ENCODE data around the gene ZFAND3. TPM values are rescaled to one million over a fixed set of nuclear protein-coding genes. Genes with fewer than 3 reads are reported as not detected.
"Not testable (repeated sequence)": the region's sequence is repeated elsewhere in the genome, so short reads cannot be mapped to it uniquely, and the experiment has no call there.

Gene ZFAND3
- polyA plus RNA-seq, 1 experiment: 15.5 TPM

DNA sequence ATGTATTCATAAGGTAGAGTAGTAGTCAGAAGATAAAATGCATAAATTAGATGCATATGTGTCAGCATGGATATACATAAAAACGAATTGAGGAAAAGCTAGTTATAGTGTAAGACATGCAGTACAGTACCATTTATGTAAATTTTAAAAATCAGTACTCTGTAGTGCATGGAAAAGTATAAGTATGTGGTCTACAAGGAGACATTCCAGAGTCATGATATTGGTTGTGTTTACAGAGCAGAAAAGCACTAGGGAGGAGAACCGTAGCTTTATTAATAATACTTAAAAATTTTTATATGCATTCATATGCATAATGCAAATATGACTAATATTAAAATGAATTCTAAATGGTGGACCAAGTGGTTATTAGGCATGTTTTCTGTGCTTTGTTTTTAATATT is 220.0 kb downstream of the ZFAND3 start:
- Histone ChIP-seq H3K9me3 (ENCODE audit: control insufficient read depth, insufficient read depth, low read length) (no peaks in the 10 kb centered on the region), H3K27ac (ENCODE audit: low read depth, low read length) (no peak overlapping the region), H3K27me3 (ENCODE audit: control insufficient read depth, insufficient read depth, low read length) (no peaks in the 10 kb centered on the region), H3K4me3 (ENCODE audit: low read depth, low read length) (no peak overlapping the region)
- DNase-seq (ENCODE audit: low read depth, low spot score): no peak
- CTCF ChIA-PET: interaction anchor here (1.1 to 2.4 kb wide), 2 partner anchors 11 to 455 kb away, joined by 4 to 6 read pairs; no protein-coding TSS in a partner anchor
- POLR2A ChIA-PET: no interaction called here
- TF ChIP-seq, protein P1, sequence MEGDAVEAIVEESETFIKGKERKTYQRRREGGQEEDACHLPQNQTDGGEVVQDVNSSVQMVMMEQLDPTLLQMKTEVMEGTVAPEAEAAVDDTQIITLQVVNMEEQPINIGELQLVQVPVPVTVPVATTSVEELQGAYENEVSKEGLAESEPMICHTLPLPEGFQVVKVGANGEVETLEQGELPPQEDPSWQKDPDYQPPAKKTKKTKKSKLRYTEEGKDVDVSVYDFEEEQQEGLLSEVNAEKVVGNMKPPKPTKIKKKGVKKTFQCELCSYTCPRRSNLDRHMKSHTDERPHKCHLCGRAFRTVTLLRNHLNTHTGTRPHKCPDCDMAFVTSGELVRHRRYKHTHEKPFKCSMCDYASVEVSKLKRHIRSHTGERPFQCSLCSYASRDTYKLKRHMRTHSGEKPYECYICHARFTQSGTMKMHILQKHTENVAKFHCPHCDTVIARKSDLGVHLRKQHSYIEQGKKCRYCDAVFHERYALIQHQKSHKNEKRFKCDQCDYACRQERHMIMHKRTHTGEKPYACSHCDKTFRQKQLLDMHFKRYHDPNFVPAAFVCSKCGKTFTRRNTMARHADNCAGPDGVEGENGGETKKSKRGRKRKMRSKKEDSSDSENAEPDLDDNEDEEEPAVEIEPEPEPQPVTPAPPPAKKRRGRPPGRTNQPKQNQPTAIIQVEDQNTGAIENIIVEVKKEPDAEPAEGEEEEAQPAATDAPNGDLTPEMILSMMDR (IDR thresholded peaks at IDR 0.05; ENCODE audit: low read depth, low read length): no peak

DNA sequence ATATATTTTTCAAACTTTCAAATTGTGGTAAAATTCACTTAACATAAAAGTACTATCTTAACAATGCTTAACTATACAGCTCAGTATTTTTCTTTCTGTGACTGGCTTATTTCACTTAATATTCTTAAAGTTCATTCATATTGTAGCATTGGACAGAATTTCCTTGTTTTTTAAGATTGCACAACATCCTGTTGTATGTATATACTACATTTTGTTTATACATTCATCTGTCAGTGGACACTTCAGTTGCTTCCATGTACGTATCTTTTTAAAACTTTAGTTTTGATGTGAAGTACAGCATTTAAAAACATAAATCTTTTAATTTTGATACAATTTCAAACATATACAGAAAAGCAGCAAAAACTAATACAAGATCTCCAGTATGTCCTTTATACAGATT is 220.7 kb downstream of the ZFAND3 start:
- no peaks in the 10 kb centered on the region for H3K9me3 ChIP-seq (ENCODE audit: control insufficient read depth, insufficient read depth, low read length)
- ChIA-PET CTCF (interaction anchor here (1.1 to 1.4 kb wide), 2 partner anchors 12 to 454 kb away, joined by 4 to 6 read pairs; no protein-coding TSS in a partner anchor), POLR2A (no interaction called here)
- no peak overlapping the region for H3K4me3 ChIP-seq (ENCODE audit: low read depth, low read length)
- TF ChIP-seq, protein P1 (IDR thresholded peaks at IDR 0.05; ENCODE audit: low read depth, low read length): no peak
- no peak for DNase-seq (ENCODE audit: low read depth, low spot score)
- no peaks in the 10 kb centered on the region for H3K27me3 ChIP-seq (ENCODE audit: control insufficient read depth, insufficient read depth, low read length)
- no peak overlapping the region for H3K27ac ChIP-seq (ENCODE audit: low read depth, low read length)

DNA sequence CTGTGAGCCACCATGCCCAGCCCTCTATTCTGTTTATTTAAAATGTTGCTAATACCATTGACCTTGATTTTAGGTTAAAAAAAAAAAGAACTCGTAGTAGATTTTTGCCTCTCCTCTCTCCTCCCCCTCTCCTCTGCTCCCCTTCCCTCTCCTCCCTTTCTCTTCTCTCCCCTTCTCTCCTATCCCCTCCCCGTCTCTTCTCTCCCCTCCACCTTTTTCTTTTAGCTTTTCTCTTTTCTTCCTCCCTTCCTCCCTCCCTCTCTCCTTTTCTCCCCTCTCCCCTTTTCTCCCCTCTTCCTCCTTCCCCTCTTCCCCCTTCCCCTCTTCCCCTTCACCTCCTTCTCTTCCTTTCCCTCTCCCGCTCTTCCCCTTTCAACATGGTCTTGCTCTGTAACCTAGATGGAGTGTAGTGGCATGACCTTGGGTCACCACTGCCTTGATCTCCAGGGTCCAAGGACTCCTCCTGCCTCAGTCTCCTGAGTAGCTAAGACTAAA is 223.8 kb downstream of the ZFAND3 start:
- TF ChIP-seq, protein P1 (IDR thresholded peaks at IDR 0.05; ENCODE audit: low read depth, low read length): no peak
- Histone ChIP-seq H3K4me3 (ENCODE audit: low read depth, low read length) (no peak overlapping the region), H3K27me3 (ENCODE audit: control insufficient read depth, insufficient read depth, low read length) (no peaks in the 10 kb centered on the region), H3K27ac (ENCODE audit: low read depth, low read length) (no peak overlapping the region), H3K9me3 (ENCODE audit: control insufficient read depth, insufficient read depth, low read length) (no peaks in the 10 kb centered on the region)
- no peak for DNase-seq (ENCODE audit: low read depth, low spot score)
- POLR2A ChIA-PET: interaction anchor here (0.6 kb wide), 1 partner anchor 9 kb away, joined by 8 read pairs; no protein-coding TSS in a partner anchor
- CTCF ChIA-PET: interaction anchor here (0.8 to 1.5 kb wide), 2 partner anchors 10 to 451 kb away, joined by 4 to 8 read pairs; no protein-coding TSS in a partner anchor

DNA sequence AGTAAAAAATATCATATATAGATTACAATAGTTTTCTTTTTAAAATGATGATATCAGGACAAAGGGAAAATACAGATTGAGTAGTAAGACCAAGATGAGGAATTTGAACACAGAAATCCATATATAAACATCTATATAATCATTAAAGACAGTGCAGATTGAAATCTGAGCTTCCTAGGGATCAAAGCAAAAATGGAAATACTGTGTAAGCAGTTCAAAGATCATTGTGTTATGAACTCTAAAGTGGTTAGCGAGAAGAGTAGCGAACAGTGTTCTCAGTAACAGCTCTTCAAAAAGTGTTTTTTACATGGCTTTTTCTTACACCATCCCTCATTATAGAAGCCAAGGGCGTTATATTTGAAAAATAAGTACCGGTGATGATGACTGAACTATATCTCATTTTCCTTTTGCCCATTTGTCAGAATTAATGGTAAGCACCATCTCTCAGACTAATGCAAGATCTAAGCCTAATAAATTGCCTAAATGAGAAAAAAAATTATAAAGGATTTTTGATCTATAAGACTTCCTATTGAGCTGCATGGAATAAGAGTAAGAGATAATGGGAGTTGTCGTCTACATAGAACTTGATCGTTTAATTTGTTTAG is 226.3 kb downstream of the ZFAND3 start:
- H3K9me3 ChIP-seq (ENCODE audit: control insufficient read depth, insufficient read depth, low read length): no peaks in the 10 kb centered on the region
- TF ChIP-seq, protein P1 (IDR thresholded peaks at IDR 0.05; ENCODE audit: low read depth, low read length): no peak
- H3K27me3 ChIP-seq (ENCODE audit: control insufficient read depth, insufficient read depth, low read length): no peaks in the 10 kb centered on the region
- no peak overlapping the region for H3K27ac ChIP-seq (ENCODE audit: low read depth, low read length)
- H3K4me3 ChIP-seq (ENCODE audit: low read depth, low read length): no peak overlapping the region
- ChIA-PET POLR2A (no interaction called here), CTCF (interaction anchor here (0.9 to 1.8 kb wide), 3 partner anchors 11 to 448 kb away, joined by 3 to 9 read pairs (median 5); no protein-coding TSS in a partner anchor)
- no peak for DNase-seq (ENCODE audit: low read depth, low spot score)

DNA sequence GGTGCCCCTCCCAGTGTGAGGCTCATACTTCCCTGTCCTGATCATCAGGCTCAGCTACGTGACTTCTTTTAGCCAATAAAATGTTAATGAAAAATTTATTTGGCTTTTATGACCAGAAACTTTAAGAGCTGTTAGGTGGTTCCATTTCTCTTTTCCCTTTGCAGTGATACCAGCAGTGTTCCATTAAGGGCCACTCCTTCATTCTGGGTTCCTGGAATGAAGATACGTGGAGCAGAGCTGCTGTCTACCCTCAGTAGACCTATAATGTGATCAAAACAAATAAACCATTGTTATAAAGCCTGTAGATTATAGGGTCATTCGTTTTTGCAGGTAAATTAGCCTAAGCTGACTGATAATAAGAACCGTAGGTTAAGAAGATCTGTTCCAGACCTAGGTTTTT is 228.0 kb downstream of the ZFAND3 start:
- Histone ChIP-seq H3K4me3 (ENCODE audit: low read depth, low read length) (no peak overlapping the region), H3K27ac (ENCODE audit: low read depth, low read length) (no peak overlapping the region), H3K27me3 (ENCODE audit: control insufficient read depth, insufficient read depth, low read length) (no peaks in the 10 kb centered on the region), H3K9me3 (ENCODE audit: control insufficient read depth, insufficient read depth, low read length) (no peaks in the 10 kb centered on the region)
- DNase-seq (ENCODE audit: low read depth, low spot score): no peak
- TF ChIP-seq, protein P1 (IDR thresholded peaks at IDR 0.05; ENCODE audit: low read depth, low read length): no peak
- CTCF ChIA-PET: interaction anchor here (0.7 to 0.9 kb wide), 2 partner anchors 22 to 188 kb away, joined by 3 to 7 read pairs; no protein-coding TSS in a partner anchor
- POLR2A ChIA-PET: no interaction called here

DNA sequence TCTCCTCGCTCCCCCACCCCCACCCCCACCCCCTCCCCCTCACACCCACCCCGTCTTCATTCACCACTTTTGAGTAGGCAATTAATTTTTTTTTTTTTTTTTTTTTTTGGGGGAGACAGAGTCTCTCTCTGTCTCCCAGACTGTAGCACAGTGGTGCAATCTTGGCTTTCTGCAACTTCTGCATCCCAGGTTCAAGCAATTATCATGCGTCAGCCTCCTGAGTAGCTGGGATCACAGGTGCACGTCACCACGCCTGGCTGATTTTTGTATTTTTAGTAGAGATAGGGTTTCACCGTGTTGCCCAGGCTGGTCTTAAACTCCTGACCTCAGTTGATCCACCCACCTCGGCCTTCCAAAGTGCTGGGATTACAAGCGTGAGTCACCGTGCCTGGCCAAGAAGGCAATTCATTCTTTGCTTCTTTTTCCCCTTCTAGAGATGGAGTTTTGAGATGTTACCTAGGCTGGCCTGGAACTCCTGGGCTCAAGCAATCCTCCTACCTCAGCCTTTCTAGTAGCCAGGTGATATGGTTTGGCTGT is 230.4 kb downstream of the ZFAND3 start:
- H3K9me3 ChIP-seq (ENCODE audit: control insufficient read depth, insufficient read depth, low read length): not testable (repeated sequence)

More for the DNA sequence above, 230.4 kb downstream of the ZFAND3 start:
- H3K27ac ChIP-seq (ENCODE audit: low read depth, low read length); H3K27me3 ChIP-seq (ENCODE audit: control insufficient read depth, insufficient read depth, low read length); CTCF ChIA-PET; DNase-seq (ENCODE audit: low read depth, low spot score); H3K4me3 ChIP-seq (ENCODE audit: low read depth, low read length): not testable (repeated sequence)
- POLR2A ChIA-PET: interaction anchor here (0.7 kb wide), 1 partner anchor 420 kb away, joined by 4 read pairs; no protein-coding TSS in a partner anchor

Data from AG04450 (cell line).